ENCODE measurements around the gene GALK1. TPM values are rescaled to one million over a fixed set of nuclear protein-coding genes. Genes with fewer than 3 reads are reported as not detected.

The GALK1 gene
- total RNA-seq, 2 donors from 2014 or later = 27.4 to 27.5 TPM

DNA sequence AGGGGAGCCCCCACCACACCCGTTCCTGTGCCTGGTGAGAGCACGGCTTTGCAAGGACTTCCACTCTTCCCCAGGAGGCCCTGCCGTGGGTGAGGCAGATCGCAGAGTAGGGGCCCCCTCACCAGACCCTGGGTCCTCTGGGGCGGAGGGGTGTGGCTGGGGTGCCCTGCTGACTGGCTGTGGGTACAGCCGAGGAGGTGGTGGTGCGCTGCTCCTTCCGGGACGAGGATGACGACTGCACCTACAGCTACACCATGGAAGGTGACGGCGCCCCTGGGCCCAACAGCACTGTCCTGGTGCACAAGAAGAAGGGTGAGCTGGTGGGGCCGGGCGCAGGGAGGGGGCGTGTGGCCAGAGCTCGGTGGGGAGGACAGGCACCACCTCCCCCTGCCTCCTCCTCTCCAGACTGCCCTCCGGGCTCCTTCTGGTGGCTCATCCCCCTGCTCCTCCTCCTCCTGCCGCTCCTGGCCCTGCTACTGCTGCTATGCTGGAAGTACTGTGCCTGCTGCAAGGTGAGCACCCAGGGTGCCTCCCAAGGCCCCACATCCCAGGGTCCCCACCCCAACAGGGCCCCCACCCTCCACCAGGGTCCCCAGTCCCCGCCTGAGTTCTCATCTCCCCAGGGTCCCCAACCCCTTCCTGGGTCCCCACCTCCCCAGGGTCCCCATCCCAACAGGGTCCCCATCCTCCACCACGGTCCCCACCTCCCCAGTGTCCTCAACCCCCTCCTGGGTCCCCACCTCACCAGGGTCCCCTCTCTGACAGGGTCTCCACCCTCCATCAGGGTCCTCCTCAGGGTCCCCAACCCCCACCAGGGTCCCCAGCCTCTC is 27.6 kb downstream of the GALK1 start:
- Histone ChIP-seq H3K9me3 (no peaks in the 10 kb centered on the region), H3K36me3 (replicated peaks in 1 of 2; ENCODE audit: insufficient read depth in 1 of 2, low read depth in 2 of 2) (no peaks in the 10 kb centered on the region), H3K27me3 (no peaks in the 10 kb centered on the region), H3K4me1 (no peaks in the 10 kb centered on the region), H3K4me3 (no peak overlapping the region), H3K27ac (no peak overlapping the region)
- ATAC-seq = no peak
- TF ChIP-seq, protein P1, sequence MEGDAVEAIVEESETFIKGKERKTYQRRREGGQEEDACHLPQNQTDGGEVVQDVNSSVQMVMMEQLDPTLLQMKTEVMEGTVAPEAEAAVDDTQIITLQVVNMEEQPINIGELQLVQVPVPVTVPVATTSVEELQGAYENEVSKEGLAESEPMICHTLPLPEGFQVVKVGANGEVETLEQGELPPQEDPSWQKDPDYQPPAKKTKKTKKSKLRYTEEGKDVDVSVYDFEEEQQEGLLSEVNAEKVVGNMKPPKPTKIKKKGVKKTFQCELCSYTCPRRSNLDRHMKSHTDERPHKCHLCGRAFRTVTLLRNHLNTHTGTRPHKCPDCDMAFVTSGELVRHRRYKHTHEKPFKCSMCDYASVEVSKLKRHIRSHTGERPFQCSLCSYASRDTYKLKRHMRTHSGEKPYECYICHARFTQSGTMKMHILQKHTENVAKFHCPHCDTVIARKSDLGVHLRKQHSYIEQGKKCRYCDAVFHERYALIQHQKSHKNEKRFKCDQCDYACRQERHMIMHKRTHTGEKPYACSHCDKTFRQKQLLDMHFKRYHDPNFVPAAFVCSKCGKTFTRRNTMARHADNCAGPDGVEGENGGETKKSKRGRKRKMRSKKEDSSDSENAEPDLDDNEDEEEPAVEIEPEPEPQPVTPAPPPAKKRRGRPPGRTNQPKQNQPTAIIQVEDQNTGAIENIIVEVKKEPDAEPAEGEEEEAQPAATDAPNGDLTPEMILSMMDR (IDR thresholded peaks at IDR 0.05) = no peak
- TF ChIP-seq POLR2A (IDR thresholded peaks at IDR 0.05) = no peak
- intact Hi-C loops (cut with DNase I) = no loop called here
- WGBS, 2 donors = 72 to 82% methylated on average over 6 to 19 of the region's 20 CpGs
- no peak for DNase-seq

DNA sequence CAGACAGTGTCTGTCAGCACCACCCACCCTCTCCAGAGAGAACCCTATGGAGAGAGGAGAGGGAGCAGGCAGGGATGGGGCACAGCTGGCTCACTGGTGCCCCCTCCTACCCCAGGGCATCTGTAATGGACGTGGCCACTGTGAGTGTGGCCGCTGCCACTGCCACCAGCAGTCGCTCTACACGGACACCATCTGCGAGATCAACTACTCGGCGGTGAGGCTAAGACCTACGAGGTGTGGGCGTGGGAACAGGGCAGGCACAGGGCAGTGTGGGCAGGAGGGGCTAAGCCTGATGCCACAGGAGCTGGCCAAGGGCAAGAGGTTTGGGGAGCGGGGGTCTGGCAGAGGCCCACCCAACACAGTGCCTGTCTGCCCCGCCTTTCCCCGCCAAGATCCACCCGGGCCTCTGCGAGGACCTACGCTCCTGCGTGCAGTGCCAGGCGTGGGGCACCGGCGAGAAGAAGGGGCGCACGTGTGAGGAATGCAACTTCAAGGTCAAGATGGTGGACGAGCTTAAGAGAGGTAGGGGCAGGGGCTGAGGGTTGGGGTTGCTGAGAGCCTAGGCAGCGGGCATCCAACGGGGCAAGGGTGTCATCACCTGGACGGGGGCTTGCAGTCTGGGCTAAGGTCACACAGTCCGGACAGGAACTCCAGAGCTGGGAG is 28.7 kb downstream of the GALK1 start:
- no peak for DNase-seq
- Histone ChIP-seq H3K36me3 (replicated peaks in 1 of 2; ENCODE audit: insufficient read depth in 1 of 2, low read depth in 2 of 2) (no peaks in the 10 kb centered on the region), H3K9me3 (no peaks in the 10 kb centered on the region), H3K4me1 (no peaks in the 10 kb centered on the region), H3K27ac (no peak overlapping the region), H3K4me3 (no peak overlapping the region), H3K27me3 (no peaks in the 10 kb centered on the region)
- no peak for ATAC-seq
- intact Hi-C loops (cut with DNase I) = no loop called here
- 83 to 91% methylated on average over 25 to 26 of the region's 26 CpGs for WGBS, 2 donors
- no peak for TF ChIP-seq POLR2A (IDR thresholded peaks at IDR 0.05)
- TF ChIP-seq, protein P1 (IDR thresholded peaks at IDR 0.05) = no peak

DNA sequence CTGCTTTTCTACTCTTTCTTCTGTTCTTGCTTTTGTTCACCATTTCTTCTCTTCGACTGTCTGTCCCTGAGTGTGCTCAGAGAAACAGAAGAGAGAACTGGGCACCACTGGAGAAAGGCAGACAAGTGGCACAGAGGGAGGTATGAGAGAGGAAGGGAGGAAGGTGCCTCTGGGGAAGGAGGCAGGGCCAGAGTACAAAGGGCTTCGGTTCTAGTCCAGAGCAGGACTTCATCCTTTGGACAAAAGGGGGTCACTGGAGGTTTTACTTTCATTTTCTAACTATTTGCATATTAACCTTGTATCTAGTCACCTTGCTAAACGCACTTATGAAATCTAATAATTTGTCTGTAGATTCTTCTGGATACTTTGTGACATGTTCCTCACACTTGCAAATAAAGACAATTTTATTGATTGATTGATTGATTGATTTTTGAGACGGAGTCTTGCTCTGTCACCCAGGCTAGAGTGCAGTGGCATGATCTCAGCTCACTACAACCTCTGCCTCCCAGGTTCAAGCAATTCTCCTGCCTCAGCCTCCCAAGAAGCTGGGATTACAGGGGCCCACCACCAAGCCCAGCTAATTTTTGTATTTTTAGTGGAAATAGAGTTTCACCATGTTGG is 30.2 kb downstream of the GALK1 start:
- WGBS, 2 donors = 70 to 79% methylated on average over 4 of the region's 4 CpGs
- Histone ChIP-seq H3K36me3 (replicated peaks in 1 of 2; ENCODE audit: insufficient read depth in 1 of 2, low read depth in 2 of 2) (no peaks in the 10 kb centered on the region), H3K4me1 (no peaks in the 10 kb centered on the region), H3K27ac (no peak overlapping the region), H3K9me3 (no peaks in the 10 kb centered on the region), H3K4me3 (no peak overlapping the region), H3K27me3 (no peaks in the 10 kb centered on the region)
- DNase-seq (no peak), ATAC-seq (no peak)
- no peak for TF ChIP-seq POLR2A (IDR thresholded peaks at IDR 0.05)
- TF ChIP-seq, protein P1 (IDR thresholded peaks at IDR 0.05) = no peak
- intact Hi-C loops (cut with DNase I) = no loop called here

DNA sequence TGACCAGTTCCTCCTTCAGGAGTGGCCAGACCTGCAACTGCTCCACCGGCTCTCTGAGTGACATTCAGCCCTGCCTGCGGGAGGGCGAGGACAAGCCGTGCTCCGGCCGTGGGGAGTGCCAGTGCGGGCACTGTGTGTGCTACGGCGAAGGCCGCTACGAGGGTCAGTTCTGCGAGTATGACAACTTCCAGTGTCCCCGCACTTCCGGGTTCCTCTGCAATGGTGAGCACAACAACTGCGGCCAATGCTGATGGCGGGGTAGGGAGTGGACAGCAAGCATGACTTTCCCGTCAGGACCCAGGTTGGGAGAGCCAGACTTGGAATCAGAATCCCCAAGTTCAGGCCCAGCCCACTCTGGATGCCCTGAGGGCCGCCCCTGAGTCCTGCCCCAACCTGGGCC is 31.5 kb downstream of the GALK1 start:
- ATAC-seq (no peak), DNase-seq (no peak)
- no peaks in the 10 kb centered on the region for H3K9me3 ChIP-seq
- intact Hi-C loops (cut with DNase I) = no loop called here
- WGBS, 2 donors = 94 to 98% methylated on average over 18 of the region's 18 CpGs
- no peaks in the 10 kb centered on the region for H3K27me3 ChIP-seq
- H3K36me3 ChIP-seq (replicated peaks in 1 of 2; ENCODE audit: insufficient read depth in 1 of 2, low read depth in 2 of 2) = no peaks in the 10 kb centered on the region
- no peaks in the 10 kb centered on the region for H3K4me1 ChIP-seq
- TF ChIP-seq, protein P1 (IDR thresholded peaks at IDR 0.05) = no peak
- TF ChIP-seq POLR2A (IDR thresholded peaks at IDR 0.05) = no peak
- H3K27ac ChIP-seq = no peak overlapping the region
- H3K4me3 ChIP-seq = no peak overlapping the region
